Right renal pelvis (tissue), 4 donors: ENCODE data around the gene WDR88. TPM values are rescaled to one million over a fixed set of nuclear protein-coding genes. Genes with fewer than 3 reads are reported as not detected.
"Not testable (repeated sequence)": the region's sequence is repeated elsewhere in the genome, so short reads cannot be mapped to it uniquely, and the experiment has no call there.

ENCODE experiments used
- DNase-seq, 4 donors: peaks; one replicate each; pipeline ENCODE4 v3.0.0-alpha.2; 2013; ENCODE audit warnings: low read depth in 4 of 4, low spot score in 3 of 4, missing footprints in 1 of 4
- polyA plus RNA-seq, 4 donors: library from polyadenylated mRNA; unstranded; fragments of 120-200 nt; gene quantifications; one replicate each; pipeline ENCODE4 v1.2.1, GENCODE V29; 2013; ENCODE audit not compliant: insufficient read length in 4 of 4

Gene WDR88
- polyA plus RNA-seq, 4 donors: 0.83 to 1.8 (median 1.1) TPM

GRCh38 chr19:33125929-33126388 lies 6.0 kb upstream of the WDR88 start:
- DNase-seq: peak in 3 of 4 donors; percentile 13 to 32 (median 28)

GRCh38 chr19:33126712-33127111 lies 5.2 kb upstream of the WDR88 start:
- not testable (repeated sequence) for DNase-seq

GRCh38 chr19:33129901-33130300 lies 2.0 kb upstream of the WDR88 start:
- no peak for DNase-seq

- DNase-seq: no peak
Measured at GRCh38 chr19:33130433-33130832, 1.5 kb upstream of the WDR88 start.

GRCh38 chr19:33132425-33132824 lies 511 bp downstream of the WDR88 start:
- no peak for DNase-seq

GRCh38 chr19:33133438-33134031 lies 1.6 kb downstream of the WDR88 start:
- DNase-seq: peak in 2 of 4 donors; percentile 1 to 9

- DNase-seq: no peak
Measured at GRCh38 chr19:33134571-33135041, 2.7 kb downstream of the WDR88 start.

GRCh38 chr19:33139165-33139564 lies 7.3 kb downstream of the WDR88 start:
- DNase-seq: no peak

GRCh38 chr19:33143897-33144405 lies 12.0 kb downstream of the WDR88 start:
- DNase-seq: peak; percentile 19 to 62 (median 50)

GRCh38 chr19:33146209-33146608 lies 14.3 kb downstream of the WDR88 start:
- no peak for DNase-seq

- DNase-seq: no peak
Measured at GRCh38 chr19:33147538-33147937, 15.6 kb downstream of the WDR88 start.

- no peak for DNase-seq
Measured at GRCh38 chr19:33150852-33151518, 19.1 kb downstream of the WDR88 start.

GRCh38 chr19:33152176-33152575 lies 20.3 kb downstream of the WDR88 start:
- no peak for DNase-seq

- not testable (repeated sequence) for DNase-seq
Measured at GRCh38 chr19:33152625-33153024, 20.7 kb downstream of the WDR88 start.

- not testable (repeated sequence) for DNase-seq
Measured at GRCh38 chr19:33154313-33154712, 22.4 kb downstream of the WDR88 start.

- no peak for DNase-seq
Measured at GRCh38 chr19:33156334-33156733, 24.4 kb downstream of the WDR88 start.

- no peak for DNase-seq
Measured at GRCh38 chr19:33157906-33158305, 26.0 kb downstream of the WDR88 start.

GRCh38 chr19:33158365-33158764 lies 26.5 kb downstream of the WDR88 start:
- no peak for DNase-seq

GRCh38 chr19:33159149-33159548 lies 27.2 kb downstream of the WDR88 start:
- DNase-seq: no peak

GRCh38 chr19:33159893-33160292 lies 28.0 kb downstream of the WDR88 start:
- DNase-seq: no peak

GRCh38 chr19:33161201-33161600 lies 29.3 kb downstream of the WDR88 start:
- no peak for DNase-seq

- no peak for DNase-seq
Measured at GRCh38 chr19:33163481-33163880, 31.6 kb downstream of the WDR88 start.
